ENCODE data around the gene SIPA1L3.

GRCh38 chr19:37947778-37948177 lies 40.8 kb downstream of the SIPA1L3 start:
- TF ChIP-seq CTCF (IDR thresholded peaks at IDR 0.05) (no peak), POLR2A (IDR thresholded peaks at IDR 0.05) (no peak)
